DOHH2 (cell line): ENCODE data around the gene WWOX.

Source experiments
- EZH2phosphoT487 ChIP-seq: fragments of 200-600 bp; sonication (generic); IDR thresholded peaks from 2 replicates; pipeline ENCODE4 v1.6.1; 2017; ENCODE audit warnings: borderline replicate concordance, mild to moderate bottlenecking, antibody characterized with exemption, low read length, moderate library complexity, mixed read lengths
- TF ChIP-seq, protein P1 (sequence below): fragments of 200-600 bp; sonication (generic); IDR thresholded peaks from one replicate; pipeline ENCODE4 v1.5.1; 2014; ENCODE audit warnings: antibody characterized with exemption, mild to moderate bottlenecking, low read depth, low read length; ENCODE audit not compliant: poor library complexity, severe bottlenecking

GRCh38 chr16:78915811-78916345 is 816.4 kb downstream of the WWOX start:
- TF ChIP-seq, protein P1, sequence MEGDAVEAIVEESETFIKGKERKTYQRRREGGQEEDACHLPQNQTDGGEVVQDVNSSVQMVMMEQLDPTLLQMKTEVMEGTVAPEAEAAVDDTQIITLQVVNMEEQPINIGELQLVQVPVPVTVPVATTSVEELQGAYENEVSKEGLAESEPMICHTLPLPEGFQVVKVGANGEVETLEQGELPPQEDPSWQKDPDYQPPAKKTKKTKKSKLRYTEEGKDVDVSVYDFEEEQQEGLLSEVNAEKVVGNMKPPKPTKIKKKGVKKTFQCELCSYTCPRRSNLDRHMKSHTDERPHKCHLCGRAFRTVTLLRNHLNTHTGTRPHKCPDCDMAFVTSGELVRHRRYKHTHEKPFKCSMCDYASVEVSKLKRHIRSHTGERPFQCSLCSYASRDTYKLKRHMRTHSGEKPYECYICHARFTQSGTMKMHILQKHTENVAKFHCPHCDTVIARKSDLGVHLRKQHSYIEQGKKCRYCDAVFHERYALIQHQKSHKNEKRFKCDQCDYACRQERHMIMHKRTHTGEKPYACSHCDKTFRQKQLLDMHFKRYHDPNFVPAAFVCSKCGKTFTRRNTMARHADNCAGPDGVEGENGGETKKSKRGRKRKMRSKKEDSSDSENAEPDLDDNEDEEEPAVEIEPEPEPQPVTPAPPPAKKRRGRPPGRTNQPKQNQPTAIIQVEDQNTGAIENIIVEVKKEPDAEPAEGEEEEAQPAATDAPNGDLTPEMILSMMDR, result no peak
- TF ChIP-seq EZH2phosphoT487, result no peak
